ENCODE results near the gene PITPNM3.
"Not testable (repeated sequence)": the region's sequence is repeated elsewhere in the genome, so short reads cannot be mapped to it uniquely, and the experiment has no call there.

PITPNM3 gene

GRCh38 chr17:6574687-6575595 lies 18.6 kb upstream of the PITPNM3 start:
- no peak for DNase-seq

DNA sequence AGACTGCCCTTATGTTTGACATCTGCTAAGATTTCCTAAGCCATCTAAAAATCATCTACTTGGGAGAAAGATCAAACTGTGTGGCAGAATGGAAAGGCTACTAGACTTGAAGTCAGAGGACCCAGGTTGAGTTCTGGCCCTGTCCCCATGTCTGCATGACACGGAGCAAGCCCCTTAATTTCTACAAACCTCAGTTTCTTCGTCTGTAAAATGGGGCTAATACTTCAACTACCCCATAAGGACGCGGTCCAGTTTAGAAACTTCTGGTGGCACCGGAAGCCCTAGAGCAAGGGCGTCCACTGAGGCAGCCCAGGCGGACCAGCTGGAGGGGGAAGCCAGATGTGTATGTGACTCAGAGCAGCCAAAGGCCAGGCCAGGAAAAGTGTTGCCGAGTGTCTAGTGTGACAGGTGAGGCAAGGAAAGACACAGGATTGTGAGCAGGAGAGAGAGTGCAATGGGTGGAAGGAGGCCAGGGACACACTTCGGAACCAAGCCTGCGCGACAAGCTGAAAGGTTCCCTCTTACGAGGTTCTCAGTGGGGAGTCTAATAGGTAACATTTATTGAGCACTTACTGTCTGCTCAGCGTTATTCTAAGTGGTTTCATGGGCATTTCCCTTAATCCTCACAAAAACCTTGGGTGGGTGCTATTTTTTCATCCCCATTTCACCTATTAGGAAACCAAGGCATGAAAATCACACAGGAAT lies 17.8 kb upstream of the PITPNM3 start:
- DNase-seq: no peak

GRCh38 chr17:6573495-6573894 lies 17.1 kb upstream of the PITPNM3 start:
- not testable (repeated sequence) for DNase-seq

DNA sequence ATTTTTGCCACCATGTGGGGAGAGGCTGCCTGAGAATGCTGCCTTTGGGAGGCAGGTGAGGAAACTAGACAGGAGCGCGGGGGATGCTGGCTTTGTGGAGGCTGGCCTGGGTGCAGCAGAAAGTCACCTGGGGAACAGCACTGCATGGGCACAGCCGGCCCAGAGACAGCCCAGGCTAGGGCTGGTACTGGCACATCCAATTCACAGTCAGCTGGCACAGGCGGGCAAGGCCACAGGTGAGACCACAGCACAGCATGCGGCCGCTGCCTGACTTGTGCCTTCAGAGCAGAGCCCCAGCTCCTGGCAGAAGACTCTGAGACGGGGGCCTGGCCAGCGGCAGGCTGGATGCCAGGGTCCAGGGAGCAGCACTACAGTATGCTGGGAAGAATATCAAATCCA lies 16.6 kb upstream of the PITPNM3 start:
- no peak for DNase-seq

DNA sequence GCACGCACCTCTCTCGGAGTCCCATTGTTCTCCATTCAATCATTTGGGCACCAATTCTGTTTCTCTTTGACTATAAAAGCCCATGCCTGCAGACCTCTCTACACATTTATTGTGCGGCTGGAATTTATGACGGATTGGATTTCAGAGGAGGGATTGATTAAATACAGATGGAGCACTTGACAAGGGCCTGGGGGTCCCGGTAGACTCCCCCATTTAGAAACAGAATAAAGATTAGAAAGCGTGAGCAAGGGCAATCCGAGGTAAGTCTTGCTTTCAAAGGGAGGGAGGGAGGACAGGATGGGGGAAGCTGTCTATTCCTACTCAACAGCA lies 15.1 kb upstream of the PITPNM3 start:
- no peak for DNase-seq

DNA sequence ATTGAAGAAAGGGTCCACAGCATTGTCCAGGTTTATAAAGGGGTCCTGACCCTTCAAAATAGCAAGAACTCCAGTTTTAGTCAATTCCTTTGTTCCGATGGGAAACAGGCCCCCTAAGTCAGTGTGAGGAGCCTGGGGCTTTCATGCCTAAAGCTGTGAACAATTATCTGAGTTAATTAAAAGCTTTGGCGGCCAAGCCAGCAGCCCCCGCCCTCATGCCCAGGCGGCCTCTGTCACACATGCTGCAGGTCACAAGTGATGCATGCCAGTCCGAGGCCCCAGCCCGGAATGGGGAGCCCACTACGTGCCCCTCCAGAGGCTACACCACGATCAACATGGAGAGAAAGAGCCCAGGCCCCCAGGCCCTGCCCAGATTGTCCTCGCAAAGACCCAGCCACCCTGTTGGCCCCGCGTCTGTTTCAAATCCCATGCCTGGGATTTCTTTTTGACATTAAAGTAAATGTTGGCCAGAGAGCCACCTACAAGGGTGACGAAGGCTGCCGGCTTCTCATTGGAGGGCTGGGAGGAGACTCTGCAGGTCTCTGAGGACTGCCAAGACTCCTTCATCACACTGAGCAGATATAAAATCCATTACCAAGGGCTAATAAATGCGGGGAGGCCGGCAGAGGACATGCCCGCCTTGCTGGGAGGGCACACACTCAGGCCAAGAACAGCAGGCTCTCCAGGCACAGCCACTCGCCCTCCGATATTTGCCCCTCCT lies 14.5 kb upstream of the PITPNM3 start:
- DNase-seq: no peak

DNA sequence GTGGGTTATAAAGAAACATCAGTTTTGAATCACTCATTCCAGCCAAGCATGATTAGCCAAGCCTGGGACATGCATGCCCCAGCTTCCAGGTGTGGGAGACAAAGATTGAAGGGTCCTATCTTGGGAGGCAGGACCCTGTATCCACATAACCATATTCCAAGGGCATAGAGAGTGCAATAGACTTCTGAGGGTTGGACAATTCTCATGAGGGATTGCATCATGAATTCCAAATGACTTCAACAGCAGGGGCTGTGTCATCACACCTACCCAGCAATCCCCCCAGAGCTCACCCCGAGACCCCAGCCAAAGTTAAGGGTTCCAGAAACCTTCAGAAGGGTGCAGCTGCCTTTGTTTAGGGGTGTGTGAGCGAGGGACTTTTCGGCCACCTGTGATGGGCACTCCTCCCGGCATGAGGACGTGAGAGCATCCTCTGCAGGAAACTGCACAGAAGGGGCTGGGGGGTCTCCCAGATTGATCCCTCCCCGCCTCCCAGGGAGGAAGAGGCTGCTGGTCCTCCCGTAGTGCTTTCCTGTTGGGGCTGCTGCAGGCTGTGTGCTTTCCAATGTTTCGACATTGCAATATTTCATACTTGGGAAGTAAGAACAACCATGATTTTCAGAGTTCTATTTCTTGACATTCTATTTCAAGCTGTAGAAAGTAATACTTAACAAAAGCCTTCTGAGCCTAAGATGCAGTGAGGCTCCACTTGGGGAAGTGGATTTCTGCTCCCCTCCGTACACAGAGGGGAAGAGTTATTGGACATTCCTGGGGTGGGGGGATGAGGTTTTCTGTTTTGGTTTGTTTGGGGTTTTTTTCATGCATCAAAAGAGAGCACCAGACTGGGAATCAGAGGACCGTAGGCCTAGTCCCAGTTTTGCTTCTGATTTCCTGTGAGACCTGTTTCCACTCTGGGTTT lies 13.3 kb upstream of the PITPNM3 start:
- no peak for DNase-seq

- DNase-seq: no peak
These were observed 11.9 kb upstream of the PITPNM3 start for GRCh38 chr17:6568184-6568758.

- DNase-seq: no peak
These were observed 11.3 kb upstream of the PITPNM3 start for GRCh38 chr17:6567528-6568183.

GRCh38 chr17:6561446-6561845 lies 5.1 kb upstream of the PITPNM3 start:
- DNase-seq: no peak

- DNase-seq: no peak
These were observed 4.1 kb upstream of the PITPNM3 start for GRCh38 chr17:6560496-6560895.

GRCh38 chr17:6559753-6560215 lies 3.4 kb upstream of the PITPNM3 start:
- DNase-seq: no peak

DNA sequence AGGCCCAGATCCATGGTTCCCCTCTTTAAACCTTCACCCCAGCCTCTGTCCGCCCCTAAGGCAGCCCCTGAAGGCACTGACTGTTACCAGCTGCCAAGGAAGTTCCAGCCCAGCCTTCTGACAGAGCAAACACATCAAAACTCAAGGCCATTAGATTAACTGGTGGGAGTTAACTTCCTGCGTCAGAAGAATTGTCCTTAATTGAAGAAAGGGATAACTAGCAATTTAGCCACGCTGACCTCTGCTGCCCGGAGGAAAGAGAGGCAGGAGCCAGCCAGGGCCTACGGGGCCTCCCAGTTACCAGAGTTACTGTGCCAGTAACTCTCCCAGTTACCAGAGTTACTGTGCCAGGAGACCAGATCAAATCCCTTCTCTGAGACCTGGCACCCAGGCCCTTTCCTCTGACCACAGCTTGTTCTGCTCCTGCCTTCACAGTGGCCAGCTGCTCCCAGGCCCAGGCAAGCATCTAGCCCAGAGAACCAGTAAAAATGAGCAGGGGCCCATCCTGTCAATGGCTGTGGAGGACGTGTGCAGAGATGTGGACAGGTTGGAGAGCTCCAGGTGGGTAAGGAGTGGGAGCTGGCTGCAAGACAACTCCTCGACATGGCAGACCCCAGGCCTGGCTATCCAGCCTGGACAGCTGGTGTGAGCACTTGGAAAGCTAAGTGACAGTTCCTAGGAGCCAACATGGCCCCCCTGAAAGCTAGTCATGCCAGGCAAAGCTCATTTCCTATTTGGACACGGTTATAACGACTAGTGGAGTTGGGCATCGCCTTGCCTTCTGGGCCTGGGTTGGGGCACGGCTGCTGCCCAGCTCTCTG lies 2.8 kb upstream of the PITPNM3 start:
- no peak for DNase-seq

- no peak for DNase-seq
These were observed 1.9 kb upstream of the PITPNM3 start for GRCh38 chr17:6558276-6558675.

DNA sequence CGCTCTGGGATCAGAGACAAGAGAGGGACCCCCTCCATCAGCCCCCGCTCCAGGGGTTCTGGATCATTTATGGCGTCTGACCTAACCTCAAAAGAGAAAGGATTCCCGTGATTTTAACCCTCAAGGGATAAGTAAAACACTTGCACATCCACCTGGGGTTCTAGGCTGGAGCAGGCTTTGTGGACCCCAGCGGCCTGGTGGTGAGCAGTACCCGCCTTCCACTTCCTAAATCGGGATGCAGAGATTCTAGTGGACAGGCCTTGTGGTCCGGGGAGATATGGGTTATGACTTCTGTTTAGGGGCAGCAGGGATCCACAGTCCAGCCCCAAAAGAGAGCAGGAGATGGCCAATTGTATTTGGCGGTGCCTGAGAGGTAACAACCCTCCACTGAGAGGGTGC lies 684 bp upstream of the PITPNM3 start:
- no peak for DNase-seq

- no peak for DNase-seq
These were observed 829 bp downstream of the PITPNM3 start for GRCh38 chr17:6555331-6556120.

DNA sequence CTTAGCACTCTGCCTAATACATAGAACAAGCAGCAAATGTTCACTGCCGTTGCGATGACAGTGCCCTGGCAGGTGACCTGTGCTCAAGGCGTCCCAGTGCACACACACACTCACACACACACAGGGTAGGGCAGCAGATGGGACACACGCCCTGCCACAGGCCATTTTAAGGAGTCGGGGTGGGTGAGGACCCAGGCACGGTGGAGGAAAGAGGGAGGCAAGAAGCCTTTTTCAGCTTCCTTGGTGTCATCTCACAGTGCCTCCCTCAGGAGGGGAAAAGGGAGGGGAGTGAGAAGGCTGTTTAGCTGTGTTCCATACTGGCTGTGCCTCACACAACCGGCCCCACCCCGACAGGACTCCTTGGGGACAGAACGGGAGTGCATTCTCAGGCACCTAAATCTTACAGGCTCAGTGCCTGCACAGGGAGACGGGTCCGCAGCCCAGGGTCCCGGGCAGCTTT lies 1.5 kb downstream of the PITPNM3 start:
- DNase-seq: no peak

- DNase-seq: no peak
These were observed 2.0 kb downstream of the PITPNM3 start for GRCh38 chr17:6554342-6554741.

GRCh38 chr17:6551869-6552531 lies 4.4 kb downstream of the PITPNM3 start:
- no peak for DNase-seq

All from DMS 273 treated with DMSO at 0.1 percent for 48 hours (cell line).